Keratinocyte (primary cell): ENCODE measurements around the gene ATF6. TPM values are rescaled to one million over a fixed set of nuclear protein-coding genes. Genes with fewer than 3 reads are reported as not detected.
"Not testable (repeated sequence)": the region's sequence is repeated elsewhere in the genome, so short reads cannot be mapped to it uniquely, and the experiment has no call there.

Experiments used
- DNase-seq: peaks from one replicate; pipeline ENCODE4 v3.0.0-alpha.2; 2011; ENCODE audit warnings: low read depth, missing footprints, low spot score
- FAIRE-seq: peaks from 2 replicates; lab custom pipeline; 2011; peaks lifted over from hg19 to GRCh38; lab: Jason Lieb, UNC
- H2AFZ ChIP-seq: 2 replicates; pipeline ENCODE4 v1.6.0; 2012; ENCODE audit warnings: low read length, control low read depth, inconsistent platforms; ENCODE audit not compliant: control insufficient read depth
- H3K27ac ChIP-seq: 2 replicates; pipeline ENCODE4 v1.5.1; 2011; ENCODE audit warnings: low read length; ENCODE audit not compliant: control insufficient read depth, insufficient read depth
- H3K27me3 ChIP-seq: 3 replicates; pipeline ENCODE4 v1.6.0; 2011; ENCODE audit warnings: low read length; ENCODE audit not compliant: control insufficient read depth, insufficient read depth; ENCODE audit errors: extremely low read depth
- H3K36me3 ChIP-seq, 2 experiments: 2 replicates in 1 of 2; 3 replicates in 1 of 2; pipeline ENCODE4 v1.5.1; 2011; ENCODE audit warnings: low read length in 2 of 2, mild to moderate bottlenecking in 1 of 2; ENCODE audit not compliant: control insufficient read depth in 2 of 2, insufficient read depth in 2 of 2; ENCODE audit errors: extremely low read depth in 1 of 2
- H3K4me1 ChIP-seq: 3 replicates; pipeline ENCODE4 v1.5.1; 2011; ENCODE audit warnings: low read length; ENCODE audit not compliant: control insufficient read depth, insufficient read depth; ENCODE audit errors: extremely low read depth
- H3K4me2 ChIP-seq: 3 replicates; pipeline ENCODE4 v1.6.0; 2011; ENCODE audit warnings: low read depth, low read length; ENCODE audit not compliant: control insufficient read depth, insufficient read depth; ENCODE audit errors: extremely low read depth
- H3K4me3 ChIP-seq, 3 experiments: fragments of 200-600 bp in 1 of 3; sonication (generic) in 1 of 3; 2 replicates in 2 of 3; 3 replicates in 1 of 3; pipeline ENCODE4 v1.5.1; 2011 to 2016; ENCODE audit warnings: low read length in 3 of 3, mild to moderate bottlenecking in 3 of 3, control low read depth in 2 of 3, inconsistent platforms in 1 of 3, low read depth in 1 of 3, mixed read lengths in 1 of 3, mixed run types in 1 of 3, moderate library complexity in 1 of 3; ENCODE audit not compliant: control insufficient read depth in 2 of 3, insufficient read depth in 2 of 3; ENCODE audit errors: extremely low read depth in 1 of 3
- H3K79me2 ChIP-seq: 2 replicates; pipeline ENCODE4 v1.6.0; 2012; ENCODE audit warnings: low read length; ENCODE audit not compliant: control insufficient read depth, insufficient read depth
- H3K9ac ChIP-seq: 3 replicates; pipeline ENCODE4 v1.6.0; 2011; ENCODE audit warnings: low read length; ENCODE audit not compliant: control insufficient read depth, insufficient read depth; ENCODE audit errors: extremely low read depth
- H3K9me1 ChIP-seq: 3 replicates; pipeline ENCODE4 v1.6.0; 2011; ENCODE audit warnings: low read length; ENCODE audit not compliant: control insufficient read depth, insufficient read depth; ENCODE audit errors: extremely low read depth
- H3K9me3 ChIP-seq: 2 replicates; pipeline ENCODE4 v1.5.1; 2012; ENCODE audit warnings: low read depth, low read length; ENCODE audit not compliant: control insufficient read depth
- H4K20me1 ChIP-seq: 3 replicates; pipeline ENCODE4 v1.6.0; 2011; ENCODE audit warnings: low read length; ENCODE audit not compliant: control insufficient read depth, insufficient read depth; ENCODE audit errors: extremely low read depth
- CTCF ChIP-seq, 3 experiments: IDR thresholded peaks in 1 of 3; conservative IDR thresholded peaks in 1 of 3; optimal IDR thresholded peaks in 1 of 3; 2 replicates in 2 of 3; 3 replicates in 1 of 3; pipeline versions ENCODE3 to v1.5.1; 2011; ENCODE audit warnings: low read length in 3 of 3, mild to moderate bottlenecking in 3 of 3, moderate library complexity in 2 of 3, control low read depth in 1 of 3, inconsistent platforms in 1 of 3; ENCODE audit not compliant: insufficient read depth in 2 of 3; ENCODE audit errors: extremely low read depth in 1 of 3
- EZH2 ChIP-seq: IDR thresholded peaks from one replicate; pipeline ENCODE4 v1.6.1; 2012; ENCODE audit warnings: inconsistent platforms, mild to moderate bottlenecking, low read length, moderate library complexity
- dilution Hi-C: fragments of 300-500 bp; cut with MboI; formaldehyde crosslinking; loops from one replicate; pipeline ENCODE4 v1.7.0; 2020; ENCODE audit warnings: low sequenced_read_pairs; ENCODE audit not compliant: extremely low pct_ligation_motif_present
- polyA plus RNA-seq, 5 experiments: library from polyadenylated mRNA; depleted of rRNA in 3 of 5; stranded (reverse) in 3 of 5; stranded (forward) in 1 of 5; unstranded in 1 of 5; fragments of >200 nt; gene quantifications; 1 replicate in 1 of 5; 2 replicates in 3 of 5; 3 replicates in 1 of 5; pipeline versions ENCODE4 v1.2.1 to v1.2.3, GENCODE V29; 2011 to 2012; ENCODE audit warnings: missing spikeins in 2 of 5, low read depth in 1 of 5, low replicate concordance in 1 of 5

The ATF6 gene
- polyA plus RNA-seq, 1 donor (not counting 4 experiments of a cell fraction or from before 2014, with no cell fraction given), result 19.7 TPM

- no peak overlapping the region for H3K27ac ChIP-seq
- no peaks in the 10 kb centered on the region for H3K27me3 ChIP-seq
- H3K9ac ChIP-seq, result no peak overlapping the region
- no peak overlapping the region for H2AFZ ChIP-seq
- no peak overlapping the region for H3K4me2 ChIP-seq
- no peaks in the 10 kb centered on the region for H3K9me1 ChIP-seq
- H3K4me1 ChIP-seq, result no peaks in the 10 kb centered on the region
- H3K9me3 ChIP-seq, result no peaks in the 10 kb centered on the region
- FAIRE-seq (no peak), DNase-seq (no peak)
- dilution Hi-C loops, result no loop called here
- TF ChIP-seq EZH2, result no peak
- TF ChIP-seq CTCF (optimal IDR thresholded peaks at IDR 0.05 in 1 of 3, IDR thresholded peaks at IDR 0.05 in 1 of 3, conservative IDR thresholded peaks at IDR 0.05 in 1 of 3; ENCODE audit: extremely low read depth in 1 of 3, insufficient read depth in 2 of 3, low read length in 3 of 3), result no peak
- no peak overlapping the region for H3K4me3 ChIP-seq
- H3K36me3 ChIP-seq, result peaks cover 0 to 3% of the 10 kb centered on the region in 2 experiments
- H4K20me1 ChIP-seq, result no peaks in the 10 kb centered on the region
- H3K79me2 ChIP-seq, result no peaks in the 10 kb centered on the region
Measured at GRCh38 chr1:161803181-161803580, 37.1 kb downstream of the ATF6 start.

- DNase-seq, result no peak
- H2AFZ ChIP-seq, result no peak overlapping the region
- H3K9me1 ChIP-seq, result no peaks in the 10 kb centered on the region
- no peak overlapping the region for H3K4me2 ChIP-seq
- no peaks in the 10 kb centered on the region for H3K79me2 ChIP-seq
- H4K20me1 ChIP-seq, result no peaks in the 10 kb centered on the region
- no peak overlapping the region for H3K4me3 ChIP-seq
- no peaks in the 10 kb centered on the region for H3K27me3 ChIP-seq
- TF ChIP-seq CTCF (optimal IDR thresholded peaks at IDR 0.05 in 1 of 3, IDR thresholded peaks at IDR 0.05 in 1 of 3, conservative IDR thresholded peaks at IDR 0.05 in 1 of 3; ENCODE audit: extremely low read depth in 1 of 3, insufficient read depth in 2 of 3, low read length in 3 of 3) (no peak), EZH2 (no peak)
- H3K9ac ChIP-seq, result no peak overlapping the region
- no peaks in the 10 kb centered on the region for H3K4me1 ChIP-seq
- dilution Hi-C loops, result no loop called here
- no peak for FAIRE-seq
- H3K27ac ChIP-seq, result no peak overlapping the region
- no peaks in the 10 kb centered on the region for H3K9me3 ChIP-seq
- peaks cover 3 to 4% of the 10 kb centered on the region in 2 experiments for H3K36me3 ChIP-seq
Measured at GRCh38 chr1:161805399-161806197, 39.5 kb downstream of the ATF6 start.

- DNase-seq, H3K79me2 ChIP-seq, H3K9me3 ChIP-seq, H3K4me2 ChIP-seq, FAIRE-seq, H3K4me1 ChIP-seq, dilution Hi-C loops, H2AFZ ChIP-seq, H4K20me1 ChIP-seq, H3K9me1 ChIP-seq, H3K4me3 ChIP-seq, H3K27me3 ChIP-seq, H3K9ac ChIP-seq, H3K27ac ChIP-seq, H3K36me3 ChIP-seq: not testable (repeated sequence)
Measured at GRCh38 chr1:161809202-161809601, 43.1 kb downstream of the ATF6 start.

GRCh38 chr1:161809656-161810055, 43.5 kb downstream of the ATF6 start:
- DNase-seq, H3K27ac ChIP-seq, dilution Hi-C loops: not testable (repeated sequence)

More at GRCh38 chr1:161809656-161810055, 43.5 kb downstream of the ATF6 start:
- not testable (repeated sequence) for H3K4me3 ChIP-seq, H3K4me1 ChIP-seq, H3K79me2 ChIP-seq, FAIRE-seq, H3K36me3 ChIP-seq, H3K9me3 ChIP-seq, H2AFZ ChIP-seq, H3K27me3 ChIP-seq, H3K9ac ChIP-seq, H3K9me1 ChIP-seq, H4K20me1 ChIP-seq, H3K4me2 ChIP-seq
